ENCODE data around the gene RGL1.

DNA sequence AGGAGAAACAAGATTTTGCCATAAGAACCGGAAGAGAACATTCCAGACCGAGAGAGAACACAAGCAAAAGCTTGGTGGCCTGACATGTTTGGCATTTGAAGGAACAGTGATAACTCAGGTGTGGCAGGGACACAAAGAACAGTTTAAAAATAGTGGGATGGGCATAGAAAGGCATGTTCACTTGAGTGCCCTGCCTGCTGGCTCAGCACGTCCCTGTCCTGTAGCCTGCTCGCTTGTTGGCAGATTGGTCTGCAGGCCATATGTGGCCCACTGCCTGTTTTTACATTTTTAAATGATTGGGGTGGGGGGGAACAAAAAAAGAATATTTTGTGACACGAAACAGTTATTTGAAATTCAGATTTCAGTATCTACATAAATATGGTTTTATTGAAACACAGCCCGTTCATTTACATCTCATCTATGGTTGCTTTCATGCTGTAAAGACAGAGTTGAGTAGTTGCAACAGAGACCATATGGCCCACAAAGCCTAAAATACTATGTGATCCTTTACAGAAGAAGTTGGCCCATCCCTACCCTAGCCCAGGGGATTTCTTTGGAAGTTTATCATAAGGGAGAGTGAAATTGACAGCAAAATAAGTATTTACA is 100.7 kb downstream of the RGL1 start:
- TF ChIP-seq CTCF (IDR thresholded peaks at IDR 0.05) (no peak), POLR2AphosphoS5 (IDR thresholded peaks at IDR 0.05; ENCODE audit: low read depth, low read length) (no peak)
- TF ChIP-seq, protein P1, sequence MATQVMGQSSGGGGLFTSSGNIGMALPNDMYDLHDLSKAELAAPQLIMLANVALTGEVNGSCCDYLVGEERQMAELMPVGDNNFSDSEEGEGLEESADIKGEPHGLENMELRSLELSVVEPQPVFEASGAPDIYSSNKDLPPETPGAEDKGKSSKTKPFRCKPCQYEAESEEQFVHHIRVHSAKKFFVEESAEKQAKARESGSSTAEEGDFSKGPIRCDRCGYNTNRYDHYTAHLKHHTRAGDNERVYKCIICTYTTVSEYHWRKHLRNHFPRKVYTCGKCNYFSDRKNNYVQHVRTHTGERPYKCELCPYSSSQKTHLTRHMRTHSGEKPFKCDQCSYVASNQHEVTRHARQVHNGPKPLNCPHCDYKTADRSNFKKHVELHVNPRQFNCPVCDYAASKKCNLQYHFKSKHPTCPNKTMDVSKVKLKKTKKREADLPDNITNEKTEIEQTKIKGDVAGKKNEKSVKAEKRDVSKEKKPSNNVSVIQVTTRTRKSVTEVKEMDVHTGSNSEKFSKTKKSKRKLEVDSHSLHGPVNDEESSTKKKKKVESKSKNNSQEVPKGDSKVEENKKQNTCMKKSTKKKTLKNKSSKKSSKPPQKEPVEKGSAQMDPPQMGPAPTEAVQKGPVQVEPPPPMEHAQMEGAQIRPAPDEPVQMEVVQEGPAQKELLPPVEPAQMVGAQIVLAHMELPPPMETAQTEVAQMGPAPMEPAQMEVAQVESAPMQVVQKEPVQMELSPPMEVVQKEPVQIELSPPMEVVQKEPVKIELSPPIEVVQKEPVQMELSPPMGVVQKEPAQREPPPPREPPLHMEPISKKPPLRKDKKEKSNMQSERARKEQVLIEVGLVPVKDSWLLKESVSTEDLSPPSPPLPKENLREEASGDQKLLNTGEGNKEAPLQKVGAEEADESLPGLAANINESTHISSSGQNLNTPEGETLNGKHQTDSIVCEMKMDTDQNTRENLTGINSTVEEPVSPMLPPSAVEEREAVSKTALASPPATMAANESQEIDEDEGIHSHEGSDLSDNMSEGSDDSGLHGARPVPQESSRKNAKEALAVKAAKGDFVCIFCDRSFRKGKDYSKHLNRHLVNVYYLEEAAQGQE (IDR thresholded peaks at IDR 0.05; ENCODE audit: insufficient read depth in 1 of 2, low read depth in 2 of 2, low read length in 1 of 2), result no peak
